ENCODE results near the gene PHACTR1. TPM values are rescaled to one million over a fixed set of nuclear protein-coding genes. Genes with fewer than 3 reads are reported as not detected.
"Not testable (repeated sequence)": the region's sequence is repeated elsewhere in the genome, so short reads cannot be mapped to it uniquely, and the experiment has no call there.

Gene PHACTR1
- total and polyA plus RNA-seq, 7 donors: 0.04 to 3.0 (median 0.85) TPM

- ATAC-seq: no peak
- no peaks in the 10 kb centered on the region for H3K27me3 ChIP-seq (ENCODE audit: insufficient read depth in 3 of 3, low read length in 2 of 3)
- WGBS, 3 donors: 80 to 93% (median 82%) methylated on average over 7 of the region's 7 CpGs
- intact Hi-C loops (cut with DNase I): no loop called here
- no peaks in the 10 kb centered on the region for H3K9me3 ChIP-seq
- no peaks in the 10 kb centered on the region for H3K4me1 ChIP-seq
- no peak for TF ChIP-seq CTCF (IDR thresholded peaks at IDR 0.05)
- H3K36me3 ChIP-seq (ENCODE audit: insufficient read depth in 1 of 2, low read depth in 1 of 2): no peaks in the 10 kb centered on the region
- H3K4me3 ChIP-seq: no peak overlapping the region
- no peak for DNase-seq
- H3K27ac ChIP-seq: no peak overlapping the region
Measured at GRCh38 chr6:12720310-12720709, 3.7 kb downstream of the PHACTR1 start.

GRCh38 chr6:12725263-12725662 lies 8.7 kb downstream of the PHACTR1 start:
- Histone ChIP-seq H3K36me3 (ENCODE audit: insufficient read depth in 1 of 2, low read depth in 1 of 2) (no peaks in the 10 kb centered on the region), H3K27ac (no peak overlapping the region), H3K4me1 (no peaks in the 10 kb centered on the region), H3K27me3 (ENCODE audit: insufficient read depth in 3 of 3, low read length in 2 of 3) (no peaks in the 10 kb centered on the region), H3K4me3 (no peak overlapping the region), H3K9me3 (no peaks in the 10 kb centered on the region)
- ATAC-seq (no peak), DNase-seq (no peak)
- 50 to 66% (median 57%) methylated on average over 2 of the region's 2 CpGs for WGBS, 3 donors
- intact Hi-C loops (cut with DNase I): no loop called here
- no peak for TF ChIP-seq CTCF (IDR thresholded peaks at IDR 0.05)

GRCh38 chr6:12729467-12729866 lies 12.9 kb downstream of the PHACTR1 start:
- Histone ChIP-seq H3K4me3 (no peak overlapping the region), H3K27me3 (ENCODE audit: insufficient read depth in 3 of 3, low read length in 2 of 3) (no peaks in the 10 kb centered on the region), H3K27ac (no peak overlapping the region), H3K9me3 (peaks cover 2% of the 10 kb centered on the region), H3K36me3 (ENCODE audit: insufficient read depth in 1 of 2, low read depth in 1 of 2) (no peaks in the 10 kb centered on the region), H3K4me1 (no peaks in the 10 kb centered on the region)
- TF ChIP-seq CTCF (IDR thresholded peaks at IDR 0.05): no peak
- ATAC-seq: no peak
- DNase-seq: no peak
- intact Hi-C loops (cut with DNase I): no loop called here
- WGBS, 3 donors: 49 to 52% (median 49%) methylated on average over 4 of the region's 4 CpGs

GRCh38 chr6:12730809-12731208 lies 14.2 kb downstream of the PHACTR1 start:
- H3K27me3 ChIP-seq (ENCODE audit: insufficient read depth in 3 of 3, low read length in 2 of 3); ATAC-seq; H3K4me1 ChIP-seq; H3K9me3 ChIP-seq; DNase-seq; H3K27ac ChIP-seq; intact Hi-C loops (cut with DNase I); H3K4me3 ChIP-seq; H3K36me3 ChIP-seq (ENCODE audit: insufficient read depth in 1 of 2, low read depth in 1 of 2): not testable (repeated sequence)
- WGBS, 3 donors: 80 to 94% (median 82%) methylated on average over 2 of the region's 2 CpGs

GRCh38 chr6:12733876-12734275 lies 17.3 kb downstream of the PHACTR1 start:
- no peak for DNase-seq
- Histone ChIP-seq H3K9me3 (peaks cover 2% of the 10 kb centered on the region), H3K4me1 (no peaks in the 10 kb centered on the region), H3K27me3 (ENCODE audit: insufficient read depth in 3 of 3, low read length in 2 of 3) (no peaks in the 10 kb centered on the region), H3K27ac (no peak overlapping the region), H3K36me3 (ENCODE audit: insufficient read depth in 1 of 2, low read depth in 1 of 2) (no peaks in the 10 kb centered on the region), H3K4me3 (no peak overlapping the region)
- no peak for ATAC-seq
- intact Hi-C loops (cut with DNase I): no loop called here
- TF ChIP-seq CTCF (IDR thresholded peaks at IDR 0.05): no peak
- 71 to 77% (median 76%) methylated on average over 6 of the region's 6 CpGs for WGBS, 3 donors
